Measurements from ENCODE around the gene EFCAB12.

Gene EFCAB12

DNA sequence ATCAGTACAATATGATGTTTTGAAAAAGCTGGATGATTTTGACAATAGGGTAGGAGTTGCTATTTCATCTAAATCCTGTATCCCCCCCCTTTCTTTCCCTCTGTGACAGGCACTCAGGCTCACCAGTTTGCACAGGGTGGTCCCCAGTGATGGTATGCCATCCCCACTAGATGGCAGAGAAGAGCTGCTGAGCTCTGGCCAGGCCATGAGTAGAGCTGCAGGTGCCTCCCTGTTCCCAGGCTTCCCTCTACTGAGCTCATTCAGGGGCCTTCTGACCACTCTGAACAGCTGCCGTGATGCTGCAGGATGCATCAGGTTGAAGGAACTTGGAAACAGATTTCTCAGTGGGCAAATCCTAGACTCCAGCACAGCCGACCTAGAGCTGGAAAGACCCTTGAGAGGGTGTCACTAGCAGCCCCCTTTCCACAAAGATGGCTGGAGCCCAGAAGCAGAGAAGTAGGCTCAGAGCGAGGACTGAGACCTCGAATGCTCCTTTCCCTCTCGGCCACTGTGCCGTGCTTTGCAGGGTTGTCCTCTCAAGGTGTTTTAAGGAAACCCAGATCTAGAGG lies 45.1 kb downstream of the EFCAB12 start:
- Histone ChIP-seq H4K20me1 (ENCODE audit: insufficient read depth, low read length) (no peaks in the 10 kb centered on the region; the same call in 1 of the 2 replicates), H3K9ac (ENCODE audit: low read depth, low read length) (no peak overlapping the region), H3K9me3 (ENCODE audit: insufficient read depth, low read length, severe bottlenecking) (peaks cover 7% of the 10 kb centered on the region), H3K4me2 (ENCODE audit: insufficient read depth, low read length) (no peak overlapping the region), H3K4me1 (ENCODE audit: insufficient read depth, low read length) (no peaks in the 10 kb centered on the region), H3K4me3 (ENCODE audit: low read depth in 1 of 2, low read length in 2 of 2) (no peak overlapping the region), H3K27ac (ENCODE audit: low read length) (no peak overlapping the region), H3K79me2 (ENCODE audit: insufficient read depth, low read length) (no peaks in the 10 kb centered on the region), H2AFZ (ENCODE audit: low read depth, low read length) (no peak overlapping the region), H3K27me3 (ENCODE audit: insufficient read depth, low read length, poor library complexity) (no peaks in the 10 kb centered on the region), H3K36me3 (ENCODE audit: insufficient read depth, low read length) (peaks cover 19% of the 10 kb centered on the region)
- peak; percentile 77 for DNase-seq
- ATAC-seq (ENCODE audit: insufficient read depth, low read depth) = peak; percentile 99
- TF ChIP-seq EZH2 (IDR thresholded peaks at IDR 0.05; ENCODE audit: borderline replicate concordance, low read depth, low read length, severe bottlenecking) = no peak
- TF ChIP-seq, protein P1, sequence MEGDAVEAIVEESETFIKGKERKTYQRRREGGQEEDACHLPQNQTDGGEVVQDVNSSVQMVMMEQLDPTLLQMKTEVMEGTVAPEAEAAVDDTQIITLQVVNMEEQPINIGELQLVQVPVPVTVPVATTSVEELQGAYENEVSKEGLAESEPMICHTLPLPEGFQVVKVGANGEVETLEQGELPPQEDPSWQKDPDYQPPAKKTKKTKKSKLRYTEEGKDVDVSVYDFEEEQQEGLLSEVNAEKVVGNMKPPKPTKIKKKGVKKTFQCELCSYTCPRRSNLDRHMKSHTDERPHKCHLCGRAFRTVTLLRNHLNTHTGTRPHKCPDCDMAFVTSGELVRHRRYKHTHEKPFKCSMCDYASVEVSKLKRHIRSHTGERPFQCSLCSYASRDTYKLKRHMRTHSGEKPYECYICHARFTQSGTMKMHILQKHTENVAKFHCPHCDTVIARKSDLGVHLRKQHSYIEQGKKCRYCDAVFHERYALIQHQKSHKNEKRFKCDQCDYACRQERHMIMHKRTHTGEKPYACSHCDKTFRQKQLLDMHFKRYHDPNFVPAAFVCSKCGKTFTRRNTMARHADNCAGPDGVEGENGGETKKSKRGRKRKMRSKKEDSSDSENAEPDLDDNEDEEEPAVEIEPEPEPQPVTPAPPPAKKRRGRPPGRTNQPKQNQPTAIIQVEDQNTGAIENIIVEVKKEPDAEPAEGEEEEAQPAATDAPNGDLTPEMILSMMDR (IDR thresholded peaks at IDR 0.05; ENCODE audit: borderline replicate concordance, extremely low read depth, low read length, poor library complexity, severe bottlenecking) = peak; percentile 94

DNA sequence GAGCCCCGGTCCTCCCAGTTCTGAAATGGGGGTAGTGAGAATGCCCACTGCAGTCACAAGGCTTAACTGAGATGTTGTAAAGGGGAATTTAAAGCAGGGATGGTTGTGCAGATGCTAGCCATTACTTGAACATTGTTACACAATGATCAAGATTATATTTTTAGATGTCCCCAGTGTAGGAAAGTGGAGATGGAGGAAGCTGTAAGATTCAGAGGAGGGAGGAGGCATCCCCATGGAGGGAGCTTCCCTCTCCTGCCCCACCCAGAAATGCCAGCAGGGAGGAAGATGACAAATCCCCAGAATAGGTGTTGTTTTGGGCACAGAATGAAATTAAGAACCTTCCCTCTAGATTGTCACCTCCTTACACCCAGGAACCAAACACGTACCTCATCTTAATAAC lies 46.1 kb downstream of the EFCAB12 start:
- ATAC-seq (ENCODE audit: insufficient read depth, low read depth) (no peak), DNase-seq (no peak)
- Histone ChIP-seq H3K27ac (ENCODE audit: low read length) (no peak overlapping the region), H3K79me2 (ENCODE audit: insufficient read depth, low read length) (no peaks in the 10 kb centered on the region), H3K9ac (ENCODE audit: low read depth, low read length) (no peak overlapping the region), H3K4me1 (ENCODE audit: insufficient read depth, low read length) (no peaks in the 10 kb centered on the region), H3K36me3 (ENCODE audit: insufficient read depth, low read length) (peaks cover 9% of the 10 kb centered on the region), H3K4me2 (ENCODE audit: insufficient read depth, low read length) (no peak overlapping the region), H3K9me3 (ENCODE audit: insufficient read depth, low read length, severe bottlenecking) (peaks cover 17% of the 10 kb centered on the region), H2AFZ (ENCODE audit: low read depth, low read length) (no peak overlapping the region), H3K4me3 (ENCODE audit: low read depth in 1 of 2, low read length in 2 of 2) (no peak overlapping the region), H4K20me1 (ENCODE audit: insufficient read depth, low read length) (no peaks in the 10 kb centered on the region), H3K27me3 (ENCODE audit: insufficient read depth, low read length, poor library complexity) (no peaks in the 10 kb centered on the region)
- TF ChIP-seq, protein P1 (IDR thresholded peaks at IDR 0.05; ENCODE audit: borderline replicate concordance, extremely low read depth, low read length, poor library complexity, severe bottlenecking) = no peak
- TF ChIP-seq EZH2 (IDR thresholded peaks at IDR 0.05; ENCODE audit: borderline replicate concordance, low read depth, low read length, severe bottlenecking) = no peak

DNA sequence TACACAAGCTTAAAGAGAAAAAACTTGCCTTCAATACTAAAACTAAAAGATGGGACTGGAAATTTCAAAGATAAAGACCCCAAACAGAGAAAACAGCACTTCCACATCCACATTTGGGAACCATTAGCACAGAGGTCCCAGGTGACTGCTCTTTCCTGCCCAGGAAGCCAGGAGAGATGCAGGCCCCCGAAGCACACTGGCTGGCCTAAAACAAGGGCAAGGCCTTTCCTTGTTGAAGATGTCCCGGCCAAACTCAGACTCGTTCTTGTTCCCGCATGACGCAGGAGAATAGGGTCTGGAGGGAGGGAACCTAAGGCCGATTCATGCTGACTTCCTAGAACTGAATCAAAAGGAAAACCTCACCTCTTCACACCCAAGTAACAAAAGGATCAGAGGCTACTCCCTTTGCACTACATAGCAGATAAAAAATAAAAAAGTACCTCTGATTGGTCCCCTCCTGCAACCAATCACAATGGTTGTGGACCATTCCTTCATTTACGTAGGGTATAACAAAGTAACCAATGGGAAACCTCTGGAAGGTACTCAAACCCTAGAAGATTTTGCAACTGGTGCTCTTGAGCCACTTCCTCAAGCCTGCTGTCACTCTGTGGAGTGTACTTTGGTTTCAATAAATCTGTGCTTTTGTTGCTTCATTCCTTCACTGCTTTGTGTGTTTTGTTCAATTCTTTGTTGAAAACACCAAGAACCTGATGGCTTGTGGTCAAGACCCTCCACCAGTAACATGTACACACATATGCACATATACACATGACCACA lies 48.7 kb downstream of the EFCAB12 start:
- TF ChIP-seq, protein P1 (IDR thresholded peaks at IDR 0.05; ENCODE audit: borderline replicate concordance, extremely low read depth, low read length, poor library complexity, severe bottlenecking) = no peak
- no peak for TF ChIP-seq EZH2 (IDR thresholded peaks at IDR 0.05; ENCODE audit: borderline replicate concordance, low read depth, low read length, severe bottlenecking)
- H3K9me3 ChIP-seq (ENCODE audit: insufficient read depth, low read length, severe bottlenecking) = peaks cover 17% of the 10 kb centered on the region
- no peaks in the 10 kb centered on the region for H3K79me2 ChIP-seq (ENCODE audit: insufficient read depth, low read length)
- ATAC-seq (ENCODE audit: insufficient read depth, low read depth) (no peak), DNase-seq (no peak)
- no peak overlapping the region for H2AFZ ChIP-seq (ENCODE audit: low read depth, low read length)
- no peaks in the 10 kb centered on the region for H3K4me1 ChIP-seq (ENCODE audit: insufficient read depth, low read length)
- H4K20me1 ChIP-seq (ENCODE audit: insufficient read depth, low read length) = no peaks in the 10 kb centered on the region
- H3K9ac ChIP-seq (ENCODE audit: low read depth, low read length) = no peak overlapping the region
- H3K27ac ChIP-seq (ENCODE audit: low read length) = no peak overlapping the region
- H3K27me3 ChIP-seq (ENCODE audit: insufficient read depth, low read length, poor library complexity) = no peaks in the 10 kb centered on the region
- no peak overlapping the region for H3K4me3 ChIP-seq (ENCODE audit: low read depth in 1 of 2, low read length in 2 of 2)
- no peaks in the 10 kb centered on the region for H3K36me3 ChIP-seq (ENCODE audit: insufficient read depth, low read length)
- H3K4me2 ChIP-seq (ENCODE audit: insufficient read depth, low read length) = no peak overlapping the region
